GM12891 (cell line): Measurements from ENCODE around the gene GDF2.

Experiments used
- PAX5 ChIP-seq: IDR thresholded peaks from 2 replicates; pipeline ENCODE4 v1.6.1; 2011; ENCODE audit warnings: low read length, moderate library complexity, mild to moderate bottlenecking; ENCODE audit not compliant: insufficient read depth, severe bottlenecking
- POLR2A ChIP-seq: IDR thresholded peaks from 2 replicates; pipeline ENCODE4 v1.6.1; 2011; ENCODE audit warnings: low read depth, low read length, control low read depth
- POLR2AphosphoS5 ChIP-seq: IDR thresholded peaks from 2 replicates; pipeline ENCODE4 v1.6.1; 2011; ENCODE audit warnings: low read depth, low read length, control low read depth
- SPI1 ChIP-seq: IDR thresholded peaks from 2 replicates; pipeline ENCODE4 v1.6.1; 2011; ENCODE audit warnings: low read depth, low read length, control low read depth
- TAF1 ChIP-seq: IDR thresholded peaks from 2 replicates; pipeline ENCODE4 v1.6.1; 2011; ENCODE audit warnings: low read depth, low read length, control low read depth

- TF ChIP-seq POLR2A: no peak
- no peak for TF ChIP-seq POLR2AphosphoS5
- TF ChIP-seq TAF1: no peak
- TF ChIP-seq PAX5: no peak
- no peak for TF ChIP-seq SPI1
Observed at GRCh38 chr10:47369251-47369894, 47.1 kb downstream of the GDF2 start.
